Gastroesophageal sphincter (tissue), 3 donors: Measurements from ENCODE around the gene FHIP2A.

Experiments used
- POLR2A ChIP-seq, 2 donors: fragments of 450-650 bp; IDR thresholded peaks; one replicate each; pipeline ENCODE4 v1.6.1; 2017; ENCODE audit warnings: antibody characterized with exemption in 2 of 2, mild to moderate bottlenecking in 2 of 2, moderate library complexity in 1 of 2
- TF ChIP-seq, protein P1 (sequence below), 4 experiments: fragments of 200-600 bp in 2 of 4; fragments of 450-650 bp in 2 of 4; sonication (generic) in 1 of 4; IDR thresholded peaks; one replicate each; pipeline ENCODE4 v1.5.1; 2017 to 2019; ENCODE audit warnings: antibody characterized with exemption in 4 of 4, mild to moderate bottlenecking in 2 of 4, moderate library complexity in 2 of 4

GRCh38 chr10:114869520-114869892, 47.9 kb downstream of the FHIP2A start:
- no peak for TF ChIP-seq POLR2A (IDR thresholded peaks at IDR 0.05)
- TF ChIP-seq, protein P1, sequence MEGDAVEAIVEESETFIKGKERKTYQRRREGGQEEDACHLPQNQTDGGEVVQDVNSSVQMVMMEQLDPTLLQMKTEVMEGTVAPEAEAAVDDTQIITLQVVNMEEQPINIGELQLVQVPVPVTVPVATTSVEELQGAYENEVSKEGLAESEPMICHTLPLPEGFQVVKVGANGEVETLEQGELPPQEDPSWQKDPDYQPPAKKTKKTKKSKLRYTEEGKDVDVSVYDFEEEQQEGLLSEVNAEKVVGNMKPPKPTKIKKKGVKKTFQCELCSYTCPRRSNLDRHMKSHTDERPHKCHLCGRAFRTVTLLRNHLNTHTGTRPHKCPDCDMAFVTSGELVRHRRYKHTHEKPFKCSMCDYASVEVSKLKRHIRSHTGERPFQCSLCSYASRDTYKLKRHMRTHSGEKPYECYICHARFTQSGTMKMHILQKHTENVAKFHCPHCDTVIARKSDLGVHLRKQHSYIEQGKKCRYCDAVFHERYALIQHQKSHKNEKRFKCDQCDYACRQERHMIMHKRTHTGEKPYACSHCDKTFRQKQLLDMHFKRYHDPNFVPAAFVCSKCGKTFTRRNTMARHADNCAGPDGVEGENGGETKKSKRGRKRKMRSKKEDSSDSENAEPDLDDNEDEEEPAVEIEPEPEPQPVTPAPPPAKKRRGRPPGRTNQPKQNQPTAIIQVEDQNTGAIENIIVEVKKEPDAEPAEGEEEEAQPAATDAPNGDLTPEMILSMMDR (IDR thresholded peaks at IDR 0.05) = no peak
